ENCODE measurements around the gene HUNK.
"Not testable (repeated sequence)": the region's sequence is repeated elsewhere in the genome, so short reads cannot be mapped to it uniquely, and the experiment has no call there.

HUNK gene

DNA sequence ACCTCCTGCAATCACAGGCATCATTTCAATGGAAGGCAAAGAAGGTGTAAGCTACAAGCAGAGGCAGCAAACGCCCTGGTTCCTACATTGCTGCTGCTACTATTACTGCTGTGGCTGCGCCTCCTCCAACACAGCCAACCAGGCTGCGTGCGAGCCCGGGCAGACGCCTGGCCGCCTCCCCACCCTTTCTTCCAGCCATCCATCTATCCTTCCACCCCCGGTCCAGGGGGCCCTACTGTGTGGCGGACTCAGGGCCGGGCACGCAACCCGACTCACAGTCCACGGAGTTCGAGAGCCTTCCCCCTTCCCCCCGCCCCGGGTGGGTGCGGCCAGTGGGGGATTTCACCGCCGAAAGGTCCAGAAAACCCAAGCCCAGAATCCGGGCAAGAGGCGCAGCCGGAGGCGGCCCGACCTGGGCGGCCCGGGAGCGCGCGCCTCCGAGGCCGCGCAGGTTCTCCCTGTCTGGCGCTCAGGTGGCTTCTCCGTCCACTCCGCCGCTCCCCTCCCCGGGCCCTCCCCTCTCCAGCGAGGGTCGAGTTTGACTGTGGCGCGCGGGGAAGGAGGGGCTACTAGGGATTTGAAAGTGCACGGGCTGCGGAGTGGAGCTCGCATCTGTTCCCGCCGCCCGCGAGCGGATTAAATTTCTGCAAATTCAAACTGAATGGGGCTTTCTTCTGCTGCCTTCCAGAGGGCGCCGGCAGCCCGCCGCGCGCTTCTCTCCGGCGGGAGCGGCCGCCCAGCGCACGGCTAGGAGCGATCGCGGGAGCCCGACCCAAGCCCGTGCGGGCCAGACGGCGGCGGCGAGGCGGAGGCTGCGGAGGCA is at the start of gene HUNK:
Gene HUNK, plus strand, starts transcription at position 569 of the 823 bp plus-strand sequence. CDS start 655 bp downstream, outside the sequence.
- peak; percentile 65 for DNase-seq

DNA sequence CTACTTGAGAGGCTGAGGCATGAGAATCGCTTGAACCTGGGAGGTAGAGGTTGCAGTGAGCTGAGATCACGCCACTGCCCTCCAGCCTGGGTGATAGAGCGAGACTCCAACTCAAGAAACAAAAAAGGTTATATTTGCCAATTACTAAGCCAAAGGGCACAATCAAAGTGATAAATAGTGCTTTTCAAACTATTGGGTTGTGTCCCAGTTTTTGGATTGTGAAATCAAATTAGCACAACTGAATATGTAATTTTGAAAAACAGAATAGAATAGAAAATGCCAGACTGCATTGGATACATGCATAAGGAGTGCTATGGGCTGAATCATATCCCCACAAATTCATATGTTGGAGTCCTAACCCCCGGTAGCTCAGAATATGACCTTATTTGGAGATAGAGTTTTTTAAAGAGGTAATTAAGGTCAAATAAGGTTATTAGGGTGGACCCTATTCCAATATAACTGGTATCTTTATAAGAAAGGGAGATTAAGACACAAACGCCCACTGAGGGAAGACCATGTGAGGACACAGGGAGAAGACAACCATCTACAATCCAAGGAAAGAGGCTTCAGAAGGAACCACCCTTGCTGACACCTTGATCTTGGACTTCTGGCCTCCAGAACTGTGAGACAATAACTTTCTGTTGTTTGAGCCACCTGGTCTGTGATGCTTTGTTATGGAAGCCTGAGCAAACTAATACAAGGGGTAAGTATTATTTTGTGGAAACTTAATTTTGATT is 42.9 kb upstream of the HUNK start:
- DNase-seq, result no peak

DNA sequence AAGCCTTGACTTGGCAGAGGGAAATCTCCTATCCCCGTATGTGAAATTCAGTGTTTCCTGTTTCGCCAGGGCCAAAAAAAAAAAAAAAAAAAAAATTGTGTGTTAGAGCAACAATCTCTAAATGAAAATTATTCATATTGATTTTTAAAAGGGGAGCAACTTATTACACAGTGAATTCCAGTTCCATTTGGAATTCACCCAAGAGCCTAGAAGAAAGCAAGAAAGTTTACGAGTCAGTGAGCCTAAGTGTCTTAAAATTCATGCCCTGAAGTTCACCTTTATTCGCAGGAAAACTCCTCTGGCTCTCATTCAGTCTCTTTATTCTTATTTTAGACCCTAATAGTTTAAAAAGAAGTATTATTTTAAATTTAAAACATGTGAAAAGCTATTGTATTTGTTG is 42.1 kb upstream of the HUNK start:
- DNase-seq, result no peak

DNA sequence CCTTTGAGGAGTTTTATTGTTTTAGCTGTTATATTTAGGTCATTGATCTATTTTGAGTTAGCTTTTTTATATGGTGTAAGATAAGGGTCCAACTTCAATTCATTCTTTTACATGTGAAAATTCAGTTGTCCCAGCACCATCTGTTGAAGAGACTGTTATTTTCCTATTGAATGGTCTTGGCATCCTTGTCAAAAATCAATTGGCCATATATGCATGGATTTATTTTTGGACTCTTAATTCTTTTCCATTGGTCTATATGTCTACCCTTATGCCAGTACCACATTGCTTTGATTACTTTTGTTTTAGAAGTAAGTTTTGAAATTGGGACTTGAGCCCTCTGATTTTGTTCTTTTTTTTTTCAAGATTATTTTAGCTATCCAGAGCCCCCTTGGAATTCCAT is 35.8 kb upstream of the HUNK start:
- no peak for DNase-seq

DNA sequence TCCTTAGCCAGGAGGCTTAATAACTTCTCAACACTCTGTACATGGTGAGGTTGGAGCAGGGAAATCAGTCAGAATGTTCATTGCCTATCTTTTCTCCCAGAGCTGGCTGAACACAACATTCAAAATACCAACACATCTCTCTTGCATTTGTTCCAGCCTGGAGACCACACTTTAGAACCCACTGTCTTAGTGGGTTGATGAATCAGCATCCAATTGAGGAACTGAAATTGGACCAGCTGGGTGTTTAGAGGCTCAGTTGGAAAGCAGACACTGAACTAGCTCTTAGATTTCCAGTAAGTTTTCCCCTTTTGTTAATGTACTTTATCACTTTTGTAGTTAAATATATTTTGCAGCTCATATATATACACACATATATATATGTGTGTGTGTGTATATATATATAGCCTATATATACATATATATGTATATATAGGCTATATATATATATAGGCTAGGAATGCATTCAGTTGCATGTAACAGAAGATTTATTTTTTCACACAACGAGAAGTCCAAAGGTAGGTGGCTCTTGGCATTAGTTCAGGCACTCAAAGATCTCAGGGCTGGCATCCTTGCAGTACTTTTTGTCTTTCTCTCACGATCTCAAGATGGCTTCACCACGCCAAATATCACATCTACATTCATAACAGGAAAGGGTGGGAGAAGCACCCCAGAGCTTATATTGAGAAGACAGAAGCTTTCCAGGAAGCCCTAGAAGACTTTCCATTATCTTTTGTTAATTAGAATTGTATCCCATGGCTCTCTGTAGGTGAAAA is 35.0 kb upstream of the HUNK start:
- no peak for DNase-seq

DNA sequence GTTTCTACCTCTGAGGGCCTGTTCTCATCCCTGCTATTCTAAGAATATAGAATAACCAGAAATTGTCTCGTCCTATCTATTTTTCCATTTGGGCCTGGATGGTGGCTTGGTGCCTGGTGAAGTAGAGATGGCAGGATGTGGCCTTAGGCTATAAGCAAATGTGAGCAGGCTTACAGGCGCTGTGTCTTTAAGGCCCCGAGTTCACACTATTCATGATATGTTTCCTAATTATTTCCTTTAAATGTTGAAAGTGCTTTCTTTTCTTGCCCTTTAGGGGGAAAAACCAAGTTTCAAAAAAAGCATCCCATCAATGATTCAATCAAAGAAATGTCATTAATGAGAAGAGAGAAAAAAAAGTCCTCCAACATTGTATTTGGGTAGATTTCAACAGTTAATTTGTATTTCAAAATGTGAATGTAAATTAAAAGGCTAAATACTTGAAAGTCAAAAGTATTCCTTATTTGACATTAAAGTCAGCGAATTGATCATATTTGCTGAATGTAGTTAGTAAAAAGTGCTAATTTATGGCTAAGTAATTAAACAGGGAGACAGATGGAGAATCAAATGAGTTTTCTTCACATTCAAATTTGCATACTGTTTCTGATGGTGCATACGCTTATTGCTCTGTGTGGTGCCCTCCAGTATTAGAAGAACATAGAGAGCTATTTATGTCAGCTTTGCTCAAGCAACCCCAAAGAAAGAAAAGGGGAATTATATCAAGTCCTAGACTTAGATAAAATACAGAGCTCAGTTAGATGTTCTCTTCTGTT is 34.0 kb upstream of the HUNK start:
- DNase-seq, result no peak

DNA sequence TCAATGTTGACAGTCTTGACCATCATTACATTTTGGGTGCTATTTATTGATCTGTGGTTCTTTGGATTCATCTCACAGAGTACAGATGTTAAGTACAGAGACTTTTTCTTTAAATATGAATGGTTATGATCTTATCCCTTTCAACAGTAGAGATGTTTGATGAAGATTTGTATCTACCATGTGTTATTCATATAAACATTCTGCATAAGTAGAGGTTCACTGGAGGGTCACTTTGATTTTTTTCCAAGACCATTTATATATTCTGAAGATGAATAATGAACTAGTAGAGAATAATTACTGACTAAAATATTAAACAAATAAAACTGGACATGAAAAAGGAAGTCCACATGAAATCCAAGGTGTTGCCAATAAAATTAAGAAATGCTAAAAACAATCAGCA is 28.6 kb upstream of the HUNK start:
- no peak for DNase-seq

DNA sequence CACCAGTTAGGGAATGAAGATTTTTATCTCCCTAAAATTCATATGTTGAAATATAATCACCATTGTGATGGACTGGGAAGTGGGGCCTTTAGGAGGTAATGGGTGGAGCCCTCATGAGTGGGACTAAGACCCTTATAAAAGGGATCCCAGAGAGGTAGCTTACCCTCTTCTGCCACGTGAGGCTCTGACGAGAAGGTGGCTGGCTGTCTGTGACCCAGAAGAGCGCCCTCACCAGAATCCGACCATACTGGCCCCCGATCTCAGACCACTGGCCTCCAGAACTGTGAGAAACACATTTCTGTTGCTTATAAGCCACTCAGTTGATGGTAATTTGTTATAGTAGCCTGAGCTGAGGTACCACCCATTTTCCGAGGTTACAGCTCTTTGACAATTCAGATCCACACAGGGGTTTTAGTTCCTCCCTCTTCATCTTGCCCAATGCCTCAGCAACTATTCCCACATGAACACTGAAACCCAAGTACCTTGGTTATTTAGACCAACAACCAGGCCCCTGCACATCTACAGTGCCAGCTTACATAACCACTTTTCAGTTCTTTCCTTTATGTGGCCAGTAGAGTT is 27.6 kb upstream of the HUNK start:
- DNase-seq, result no peak

DNA sequence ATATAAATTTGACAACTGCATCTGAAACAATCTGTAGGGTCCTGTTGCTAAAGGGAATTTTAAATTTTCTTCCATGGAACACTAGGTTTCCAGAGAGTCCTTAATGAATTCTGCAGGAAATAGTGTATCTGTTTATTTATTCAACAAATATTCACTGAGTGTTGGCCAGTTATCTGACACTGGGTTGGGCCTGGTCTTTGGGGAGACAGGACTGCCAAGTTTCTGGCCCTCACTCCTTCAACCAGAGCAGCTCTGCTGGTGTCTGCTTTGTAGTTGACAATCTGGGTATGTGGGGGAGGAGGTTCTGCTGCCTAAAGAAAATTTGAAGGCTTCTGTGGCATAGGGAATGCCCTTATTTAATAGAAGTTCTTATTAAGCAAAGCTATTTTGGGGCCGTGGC is 26.1 kb upstream of the HUNK start:
- DNase-seq, result no peak

DNA sequence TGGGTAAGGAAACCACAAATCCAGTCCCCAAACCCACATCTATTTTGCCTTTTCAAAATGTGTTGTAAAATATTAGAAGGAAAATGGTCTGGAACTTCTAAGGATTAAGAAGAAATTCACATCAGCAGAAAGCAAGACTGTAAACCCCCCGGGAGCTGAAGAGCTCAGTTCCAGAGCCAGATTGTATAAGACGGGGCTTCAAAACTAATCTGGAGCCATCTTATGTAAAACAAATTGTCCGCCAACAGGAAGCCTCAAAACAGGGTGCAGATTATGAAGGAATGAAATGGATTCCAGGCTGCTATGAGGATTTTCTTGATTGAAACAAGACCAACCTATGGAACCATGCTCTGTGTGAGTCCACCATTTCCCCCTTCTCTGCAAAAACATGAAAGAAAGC is 25.1 kb upstream of the HUNK start:
- DNase-seq, result no peak

DNA sequence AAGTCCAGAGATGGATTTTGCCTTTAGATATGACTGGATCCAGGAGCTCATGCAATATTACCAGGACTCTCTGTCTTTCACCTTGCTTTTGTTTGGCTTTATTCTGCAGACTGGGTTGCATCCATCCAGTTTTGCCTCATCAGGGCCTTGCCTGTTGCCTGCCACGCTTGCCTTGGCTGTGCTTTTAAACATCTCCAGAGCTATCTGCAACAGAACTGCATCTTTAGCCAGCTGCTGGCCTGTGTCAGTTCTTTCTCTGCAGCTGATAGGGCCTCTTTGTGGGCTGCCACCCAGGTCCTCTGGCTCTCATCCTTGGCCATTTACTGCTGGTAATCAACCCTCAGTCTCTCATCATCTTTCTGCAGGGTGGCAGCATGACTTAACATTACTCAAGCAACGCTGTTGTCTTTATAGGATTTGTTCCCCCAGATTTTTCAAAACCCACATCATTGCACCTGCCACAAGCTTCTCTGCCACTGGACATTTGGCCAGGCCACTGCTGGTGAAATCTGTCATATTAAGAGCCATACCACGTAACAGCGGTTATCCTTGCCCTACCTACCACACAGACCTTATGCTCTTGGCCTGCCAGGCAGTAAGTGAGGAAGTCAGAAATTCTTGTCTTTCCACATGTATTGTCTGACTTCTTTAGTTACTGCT is 24.4 kb upstream of the HUNK start:
- no peak for DNase-seq

DNA sequence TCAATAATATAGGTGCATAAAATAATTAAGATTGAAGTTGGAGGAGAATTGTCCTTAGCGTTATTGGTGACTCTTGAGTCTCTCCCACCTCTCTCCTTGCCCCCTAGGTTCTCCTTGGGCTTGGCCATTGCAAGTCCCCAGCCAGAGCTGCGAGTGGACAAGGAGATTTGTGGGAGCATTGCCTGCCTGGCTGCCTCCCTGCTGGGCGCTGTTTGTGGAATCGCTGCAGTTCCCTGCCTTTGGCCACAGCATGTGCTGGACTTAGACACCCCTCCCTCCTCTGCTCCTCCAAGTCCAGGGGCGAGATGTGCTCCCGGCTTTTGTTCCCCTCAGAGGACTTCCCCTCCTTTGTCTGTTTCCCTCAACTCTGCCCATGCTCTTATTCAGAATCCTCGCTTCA is 21.9 kb upstream of the HUNK start:
- no peak for DNase-seq

DNA sequence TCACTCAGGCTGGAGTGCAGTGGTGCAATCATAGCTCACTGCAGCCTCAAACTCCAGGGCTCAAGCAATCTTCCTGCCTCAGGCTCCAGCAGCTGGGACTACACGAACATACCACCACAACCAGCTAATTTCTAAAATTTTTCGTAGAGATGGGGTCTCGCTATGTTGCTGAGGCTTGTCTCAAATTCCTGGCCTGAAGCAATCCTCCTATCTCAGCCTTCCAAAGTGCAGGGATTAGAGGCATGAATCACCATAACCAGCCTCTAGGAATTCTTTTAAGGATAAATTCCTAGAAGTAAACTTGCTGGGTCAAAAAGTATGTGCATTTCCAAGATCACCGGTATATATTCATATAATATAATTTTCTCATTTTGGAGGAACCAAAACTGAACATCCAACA is 17.6 kb upstream of the HUNK start:
- DNase-seq, result no peak

DNA sequence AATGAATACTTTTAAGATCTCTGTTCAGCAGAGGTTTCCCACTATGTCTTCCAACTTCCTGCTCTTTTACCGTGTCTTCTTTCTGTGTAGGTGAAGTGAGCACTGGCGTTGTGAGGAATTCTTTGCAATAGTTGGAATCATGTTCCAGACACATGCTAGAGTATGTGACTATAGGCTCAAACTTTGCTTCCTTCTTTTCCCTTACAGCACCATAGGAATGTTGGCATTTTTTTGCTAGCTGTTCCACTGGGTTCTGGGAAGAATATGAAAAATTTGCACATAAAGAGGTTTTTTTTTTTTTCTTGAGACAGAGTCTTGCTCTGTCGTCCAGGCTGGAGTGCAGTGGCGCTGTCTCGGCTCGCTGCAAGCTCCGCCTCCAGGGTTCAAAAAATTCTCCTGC is 15.7 kb upstream of the HUNK start:
- DNase-seq, result no peak

DNA sequence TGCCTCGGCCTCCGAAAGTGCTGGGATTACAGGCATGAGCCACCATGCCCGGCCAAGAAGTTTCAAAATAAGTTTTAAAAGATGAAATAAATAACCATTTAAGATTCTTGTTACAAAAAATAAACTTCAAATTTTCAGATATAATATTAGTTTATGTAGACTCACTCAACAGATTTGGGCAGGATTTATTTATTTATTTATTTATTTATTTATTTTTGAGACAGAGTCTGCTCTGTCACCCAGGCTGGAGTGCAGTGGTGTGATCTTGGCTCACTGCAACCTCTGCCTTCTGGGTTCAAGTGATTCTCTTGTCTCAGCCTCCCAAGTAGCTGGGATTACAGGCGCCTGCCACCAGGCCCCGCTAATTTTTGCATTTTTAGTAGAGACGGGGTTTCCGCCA is 15.2 kb upstream of the HUNK start:
- DNase-seq, result not testable (repeated sequence)

DNA sequence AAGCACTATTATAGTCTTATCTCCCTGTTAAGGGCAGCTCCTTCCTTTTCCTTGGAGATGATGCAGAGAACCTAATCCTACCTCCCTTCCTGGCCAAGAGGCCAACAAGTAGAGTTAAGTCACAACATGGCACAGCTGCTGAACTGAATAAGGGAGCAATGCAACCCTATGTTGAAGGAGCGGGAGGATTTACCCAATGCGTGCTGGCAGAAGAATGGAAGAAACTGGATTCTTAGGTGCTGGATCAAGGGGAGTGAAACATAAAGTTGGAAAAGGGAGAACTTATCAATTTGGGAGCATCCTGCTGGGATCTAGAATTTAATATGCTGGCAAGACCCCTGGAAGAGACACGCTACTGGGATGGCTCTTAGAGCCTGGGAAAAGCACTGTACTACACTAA is 12.0 kb upstream of the HUNK start:
- no peak for DNase-seq

DNA sequence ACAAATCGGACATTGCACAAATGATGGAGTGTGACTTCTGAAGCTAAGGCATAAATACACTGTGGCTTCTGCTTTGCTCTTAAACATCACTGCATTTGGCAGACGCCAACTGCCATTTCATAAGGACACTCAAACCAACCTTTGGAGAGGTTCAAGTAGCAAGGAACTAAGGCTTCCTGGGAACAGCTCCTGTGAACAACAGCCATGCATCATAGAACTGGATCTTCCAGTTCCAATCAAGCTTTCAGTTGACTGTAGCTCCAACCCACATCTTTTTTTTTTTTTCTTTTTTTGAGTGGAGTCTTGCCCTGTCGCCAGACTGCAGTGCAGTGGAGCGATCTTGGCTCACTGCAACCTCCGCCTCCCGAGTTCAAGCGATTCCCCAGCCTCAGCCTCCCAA is 10.7 kb upstream of the HUNK start:
- DNase-seq, result no peak

DNA sequence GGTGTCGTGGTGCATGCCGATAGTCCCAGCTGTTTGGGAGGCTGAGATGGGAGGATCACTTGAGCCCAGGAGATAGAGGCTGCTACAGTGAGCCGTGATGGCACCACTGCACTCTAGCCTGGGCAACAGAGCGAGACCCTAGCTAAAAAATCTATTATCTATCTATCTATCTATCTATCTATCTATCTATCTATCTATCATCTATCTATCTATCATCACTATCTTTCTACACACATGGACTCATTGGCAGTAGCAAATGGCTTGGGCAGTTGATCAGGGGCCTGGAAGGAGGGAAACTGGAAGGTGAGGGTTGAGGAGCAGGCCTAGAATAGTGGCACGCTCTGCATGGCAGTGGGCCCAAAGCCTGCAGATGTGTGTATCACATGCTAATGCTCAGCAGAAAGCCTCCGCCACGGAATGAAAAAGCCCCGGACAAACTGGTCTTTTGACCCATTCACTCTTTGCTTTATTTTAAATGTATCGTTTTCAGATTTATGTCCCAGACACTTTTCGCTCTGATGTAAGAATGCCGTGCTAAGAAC is 7.3 kb upstream of the HUNK start:
- DNase-seq, result no peak

DNA sequence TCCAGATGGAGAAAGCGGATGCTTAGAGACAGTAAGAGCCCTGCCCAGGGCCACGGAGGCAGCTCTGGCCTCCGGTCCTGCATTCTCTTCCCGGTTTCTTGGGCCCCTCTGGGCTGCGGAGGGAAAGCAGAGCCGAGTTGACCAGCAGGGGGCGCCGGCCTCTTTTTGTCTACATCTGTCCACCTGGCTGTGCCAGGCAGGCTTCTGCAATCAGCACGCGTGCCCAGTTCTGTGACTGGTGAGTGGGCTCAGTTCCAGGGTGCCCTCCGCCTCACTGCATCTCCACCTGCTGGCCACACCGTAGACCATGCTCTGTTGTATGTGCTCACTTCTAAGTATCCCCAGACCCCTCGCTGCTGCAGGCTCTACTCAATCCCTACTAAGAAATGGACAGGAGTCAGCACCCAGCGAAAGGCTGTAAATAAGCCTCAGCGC is 6.7 kb upstream of the HUNK start:
- peak; percentile 82 for DNase-seq

DNA sequence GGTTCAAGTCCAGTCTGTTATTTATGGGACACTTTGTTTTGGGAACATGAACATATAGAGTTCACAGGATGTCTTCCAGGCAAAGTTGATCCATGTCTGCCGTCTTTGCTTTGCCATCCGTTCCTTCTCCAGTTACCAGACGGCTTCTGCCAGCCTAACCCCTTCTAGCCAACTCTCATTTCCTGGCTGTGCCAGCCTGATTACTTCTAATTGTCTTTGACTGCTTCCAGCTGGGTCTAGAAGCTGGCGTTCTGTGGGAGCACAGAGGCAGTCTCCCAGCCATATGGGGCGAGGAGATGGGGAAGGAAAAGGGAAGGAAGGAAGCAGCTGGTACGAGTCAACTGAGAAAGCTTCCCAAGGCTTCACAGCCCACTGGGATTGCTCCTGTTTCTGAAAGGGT is 3.1 kb upstream of the HUNK start:
- no peak for DNase-seq

DNA sequence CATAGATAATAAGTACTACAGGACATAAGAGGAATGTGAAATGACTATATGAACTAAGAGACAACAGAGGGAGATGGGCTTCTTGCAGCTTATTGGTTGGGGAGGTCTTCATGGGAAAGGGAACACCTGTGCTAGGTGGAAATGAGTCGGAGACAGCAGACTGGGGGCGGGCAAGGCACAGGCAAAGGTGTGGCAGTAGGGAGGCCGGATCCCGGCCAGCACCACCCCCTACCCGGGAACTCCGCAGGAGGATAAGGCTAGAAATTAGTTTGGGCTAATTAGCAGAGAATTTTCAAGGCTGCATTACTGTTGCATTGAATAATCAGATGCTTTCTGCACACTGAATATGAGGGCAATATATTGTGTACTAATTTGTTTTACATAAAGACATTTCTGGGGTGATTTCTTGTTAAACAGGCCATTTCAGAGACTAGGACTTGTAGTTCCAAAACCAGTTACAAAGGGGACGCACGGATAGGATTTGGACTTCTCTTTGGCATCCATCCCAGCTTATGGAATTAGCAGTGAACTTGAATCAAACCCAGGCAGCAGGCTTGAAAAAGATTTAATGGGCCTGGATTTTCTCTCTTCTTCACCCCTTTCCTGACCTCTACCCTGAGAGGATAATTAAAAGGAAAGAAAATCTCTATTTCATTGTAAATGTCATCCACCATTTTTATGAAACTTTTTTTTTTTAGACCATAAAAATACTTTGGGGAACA is 2.2 kb upstream of the HUNK start:
- DNase-seq, result no peak

Measured in NCI-H1048 (cell line).